Spleen (tissue), 11 donors: ENCODE data around the gene MYO1B. TPM values are rescaled to one million over a fixed set of nuclear protein-coding genes. Genes with fewer than 3 reads are reported as not detected.

Experiments
- DNase-seq: peaks from one replicate; pipeline ENCODE4 v3.0.0-alpha.2; 2020
- H3K27ac ChIP-seq, 8 donors: fragments of 200-600 bp; sonication (generic) in 7 of 8; 1 replicate in 4 of 8; 2 replicates in 4 of 8; pipeline versions ENCODE4 v1.5.0 to v1.8.0; 2016 to 2021; ENCODE audit warnings: inconsistent platforms in 4 of 8, mild to moderate bottlenecking in 4 of 8, moderate library complexity in 1 of 8
- H3K27me3 ChIP-seq, 7 donors: fragments of 200-600 bp; sonication (generic) in 6 of 7; replicated peaks in 1 of 7; 1 replicate in 4 of 7; 2 replicates in 3 of 7; pipeline versions ENCODE4 v1.5.0 to v1.8.0; 2016 to 2021; ENCODE audit warnings: inconsistent platforms in 3 of 7, mild to moderate bottlenecking in 1 of 7
- H3K36me3 ChIP-seq, 6 donors: fragments of 200-600 bp; sonication (generic) in 5 of 6; 1 replicate in 4 of 6; 2 replicates in 2 of 6; pipeline versions ENCODE4 v1.5.0 to v1.8.0; 2016 to 2021; ENCODE audit warnings: inconsistent platforms in 2 of 6
- H3K4me1 ChIP-seq, 6 donors: fragments of 200-600 bp; sonication (generic) in 5 of 6; 1 replicate in 3 of 6; 2 replicates in 3 of 6; pipeline versions ENCODE4 v1.5.0 to v1.8.0; 2016 to 2021; ENCODE audit warnings: inconsistent platforms in 3 of 6
- H3K4me3 ChIP-seq, 8 donors: fragments of 200-600 bp; sonication (generic) in 7 of 8; 1 replicate in 4 of 8; 2 replicates in 4 of 8; pipeline versions ENCODE4 v1.5.0 to v1.8.0; 2016 to 2021; ENCODE audit warnings: inconsistent platforms in 4 of 8, mild to moderate bottlenecking in 4 of 8, moderate library complexity in 2 of 8
- H3K9me3 ChIP-seq, 8 donors: fragments of 200-600 bp; sonication (generic) in 7 of 8; 1 replicate in 4 of 8; 2 replicates in 4 of 8; pipeline versions ENCODE4 v1.5.0 to v1.8.0; 2016 to 2021; ENCODE audit warnings: inconsistent platforms in 4 of 8
- POLR2A ChIP-seq, 3 donors: fragments of 450-650 bp; IDR thresholded peaks; one replicate each; pipeline ENCODE4 v1.5.1; 2017; ENCODE audit warnings: antibody characterized with exemption in 3 of 3, mild to moderate bottlenecking in 1 of 3
- POLR2AphosphoS5 ChIP-seq, 3 donors: sonication (generic); formaldehyde crosslinking; IDR thresholded peaks; one replicate each; pipeline ENCODE4 v1.5.1; 2017; ENCODE audit warnings: antibody characterized with exemption in 3 of 3
- WGBS, 5 donors: extraction: QIAGEN DNeasy Blood & Tissue Kit in 3 of 5; methylation state at CpG; one replicate each; pipeline versions ENCODE4 v1.1.5 to v1.1.7; 2013 to 2018; 5-methylcytosine and 5-hydroxymethylcytosine counted together
- intact Hi-C: fragments of 100-400 bp; cut with DNase I; formaldehyde crosslinking; loops from one replicate; pipeline ENCODE4 v1.15.0; 2023; ENCODE audit warnings: low total_unique reads
- polyA plus RNA-seq, 3 donors: library from polyadenylated mRNA; stranded (reverse); fragments of 200-250 nt; gene quantifications; one replicate each; pipeline ENCODE4 v1.2.1, GENCODE V29; 2013
- total RNA-seq, 7 donors: library from RNA; depleted of rRNA in 3 of 7; stranded (reverse); fragments of >200 nt in 3 of 7; fragmentation: NEBNext Ultra II Directional in 4 of 7; extraction: Animal tissue kit (Norgen Biotek cat#: 25700) in 4 of 7; gene quantifications; one replicate each; pipeline versions ENCODE4 v1.1.0 to v1.2.1, GENCODE V29; 2016 to 2021
- TF ChIP-seq, protein P1 (sequence below), 11 experiments: fragments of 200-600 bp in 7 of 11; fragments of 450-650 bp in 4 of 11; sonication (generic) in 4 of 11; IDR thresholded peaks in 8 of 11; conservative IDR thresholded peaks in 3 of 11; 1 replicate in 7 of 11; 2 replicates in 4 of 11; pipeline versions ENCODE4 v1.4.0 to v1.8.0; 2016 to 2021; ENCODE audit warnings: antibody characterized with exemption in 11 of 11, inconsistent platforms in 4 of 11, mild to moderate bottlenecking in 1 of 11
- donor health status: healthy with polysubstance abuse.
- donor health status: DM: no; HTN: no; CAD: no; lungs with moderate emphysema.
- donor health status: DM: no; HTN: no; CAD: no.
- donor health status: Bipolar disorder and iron deficiency.
- donor health status: healthy.
- donor health status: DM: no; HTN: no; CAD: no.
- donor health status: DM: yes; HTN: yes; CAD: no.

MYO1B gene
- total and polyA plus RNA-seq, 10 donors: 5.3 to 25.8 (median 19.0) TPM

GRCh38 chr2:191312163-191312562, 67.0 kb downstream of the MYO1B start:
- intact Hi-C loops: no loop called here
- H3K36me3 ChIP-seq: no peaks in the 10 kb centered on the region
- H3K4me1 ChIP-seq: peaks cover 0 to 20% (median 5%) of the 10 kb centered on the region in 6 donors
- H3K27me3 ChIP-seq: no peaks in the 10 kb centered on the region
- no peaks in the 10 kb centered on the region for H3K9me3 ChIP-seq
- no peak overlapping the region for H3K4me3 ChIP-seq
- TF ChIP-seq POLR2AphosphoS5 (IDR thresholded peaks at IDR 0.05) (no peak), POLR2A (IDR thresholded peaks at IDR 0.05) (no peak)
- TF ChIP-seq, protein P1, sequence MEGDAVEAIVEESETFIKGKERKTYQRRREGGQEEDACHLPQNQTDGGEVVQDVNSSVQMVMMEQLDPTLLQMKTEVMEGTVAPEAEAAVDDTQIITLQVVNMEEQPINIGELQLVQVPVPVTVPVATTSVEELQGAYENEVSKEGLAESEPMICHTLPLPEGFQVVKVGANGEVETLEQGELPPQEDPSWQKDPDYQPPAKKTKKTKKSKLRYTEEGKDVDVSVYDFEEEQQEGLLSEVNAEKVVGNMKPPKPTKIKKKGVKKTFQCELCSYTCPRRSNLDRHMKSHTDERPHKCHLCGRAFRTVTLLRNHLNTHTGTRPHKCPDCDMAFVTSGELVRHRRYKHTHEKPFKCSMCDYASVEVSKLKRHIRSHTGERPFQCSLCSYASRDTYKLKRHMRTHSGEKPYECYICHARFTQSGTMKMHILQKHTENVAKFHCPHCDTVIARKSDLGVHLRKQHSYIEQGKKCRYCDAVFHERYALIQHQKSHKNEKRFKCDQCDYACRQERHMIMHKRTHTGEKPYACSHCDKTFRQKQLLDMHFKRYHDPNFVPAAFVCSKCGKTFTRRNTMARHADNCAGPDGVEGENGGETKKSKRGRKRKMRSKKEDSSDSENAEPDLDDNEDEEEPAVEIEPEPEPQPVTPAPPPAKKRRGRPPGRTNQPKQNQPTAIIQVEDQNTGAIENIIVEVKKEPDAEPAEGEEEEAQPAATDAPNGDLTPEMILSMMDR (IDR thresholded peaks at IDR 0.05 in 8 of 11, conservative IDR thresholded peaks at IDR 0.05 in 3 of 11): no peak
- WGBS, 5 donors: 90 to 96% (median 91%) methylated on average over 3 of the region's 3 CpGs
- no peak for DNase-seq
- H3K27ac ChIP-seq: no peak overlapping the region

GRCh38 chr2:191312662-191313061, 67.5 kb downstream of the MYO1B start:
- 53 to 83% (median 81%) methylated on average over 1 of the region's 1 CpG for WGBS, 5 donors
- Histone ChIP-seq H3K4me3 (no peak overlapping the region), H3K27me3 (no peaks in the 10 kb centered on the region), H3K9me3 (no peaks in the 10 kb centered on the region), H3K36me3 (no peaks in the 10 kb centered on the region), H3K4me1 (peaks cover 0 to 21% (median 5%) of the 10 kb centered on the region in 6 donors), H3K27ac (no peak overlapping the region)
- TF ChIP-seq POLR2AphosphoS5 (IDR thresholded peaks at IDR 0.05): no peak
- TF ChIP-seq POLR2A (IDR thresholded peaks at IDR 0.05): no peak
- TF ChIP-seq, protein P1 (IDR thresholded peaks at IDR 0.05 in 8 of 11, conservative IDR thresholded peaks at IDR 0.05 in 3 of 11): no peak
- intact Hi-C loops: no loop called here
- no peak for DNase-seq

- H3K9me3 ChIP-seq: no peaks in the 10 kb centered on the region
- no peaks in the 10 kb centered on the region for H3K27me3 ChIP-seq
- H3K4me3 ChIP-seq: no peak overlapping the region
- intact Hi-C loops: no loop called here
- no peaks in the 10 kb centered on the region for H3K36me3 ChIP-seq
- TF ChIP-seq POLR2A (IDR thresholded peaks at IDR 0.05) (no peak), POLR2AphosphoS5 (IDR thresholded peaks at IDR 0.05) (no peak)
- TF ChIP-seq, protein P1 (IDR thresholded peaks at IDR 0.05 in 8 of 11, conservative IDR thresholded peaks at IDR 0.05 in 3 of 11): no peak
- no peak for DNase-seq
- 77 to 85% (median 80%) methylated on average over 6 of the region's 6 CpGs for WGBS, 5 donors
- peak overlapping the region in 3 of 8 donors; percentile 34 to 48 (median 35) for H3K27ac ChIP-seq
- H3K4me1 ChIP-seq: peaks cover 0 to 37% (median 13%) of the 10 kb centered on the region in 6 donors
These were observed 69.6 kb downstream of the MYO1B start for GRCh38 chr2:191314697-191315364.

DNA sequence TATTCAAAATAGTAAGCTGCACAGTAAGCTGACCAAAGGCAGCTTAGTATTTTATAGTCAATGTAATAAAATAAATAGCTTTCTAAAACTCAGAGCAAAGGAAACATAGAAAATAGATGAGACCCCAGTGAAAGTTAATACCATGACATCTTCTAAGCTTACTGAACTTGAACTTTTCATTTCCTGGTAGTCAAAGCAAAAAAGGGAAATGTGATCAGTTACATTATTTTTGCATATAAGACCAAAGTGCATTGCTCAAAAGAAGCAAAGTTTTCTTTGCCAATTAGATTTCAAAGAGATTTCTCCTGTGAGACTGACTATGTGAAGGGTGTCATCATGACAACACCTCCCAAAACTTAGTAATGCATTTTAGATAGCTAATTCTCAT, 70.2 kb downstream of the MYO1B start:
- no peaks in the 10 kb centered on the region for H3K27me3 ChIP-seq
- DNase-seq: no peak
- no peaks in the 10 kb centered on the region for H3K36me3 ChIP-seq
- intact Hi-C loops: no loop called here
- no peak overlapping the region for H3K4me3 ChIP-seq
- H3K27ac ChIP-seq: peak overlapping the region in 3 of 8 donors; percentile 34 to 48 (median 35)
- TF ChIP-seq POLR2AphosphoS5 (IDR thresholded peaks at IDR 0.05) (no peak), POLR2A (IDR thresholded peaks at IDR 0.05) (no peak)
- TF ChIP-seq, protein P1 (IDR thresholded peaks at IDR 0.05 in 8 of 11, conservative IDR thresholded peaks at IDR 0.05 in 3 of 11): no peak
- peaks cover 0 to 38% (median 13%) of the 10 kb centered on the region in 6 donors for H3K4me1 ChIP-seq
- no peaks in the 10 kb centered on the region for H3K9me3 ChIP-seq
